HepG2 (cell line): ENCODE measurements around the gene CSRP3. TPM values are rescaled to one million over a fixed set of nuclear protein-coding genes. Genes with fewer than 3 reads are reported as not detected.

ENCODE experiments used
- ATAC-seq: fragments of 200-7000 bp; cut with Tn5 transposase; 3 replicates; pipeline ENCODE4 v1.9.1; 2020; ENCODE audit warnings: mild to moderate bottlenecking, moderate library complexity
- BruUV-seq: library from RNA; stranded (reverse); fragments of 400-500 nt; replicated peaks from 2 replicates; lab custom pipeline; 2021; lab: Mats Ljungman, UMichigan
- CTCF ChIA-PET: fragments of 300-600 bp; formaldehyde crosslinking; extraction: SDS; loops from one replicate; lab custom pipeline; 2021; ENCODE audit warnings: low total read pairs, inconsistent platforms, low intra/inter-chr PET ratio; lab: Yijun Ruan, JAX
- POLR2A ChIA-PET: fragments of 350-600 bp; sonication (Branson Sonifier 250); formaldehyde crosslinking; loops from one replicate; lab custom pipeline; 2020; ENCODE audit warnings: antibody characterized with exemption, inconsistent platforms; lab: Yijun Ruan, JAX
- DNase-seq: peaks from one replicate; pipeline ENCODE4 v3.0.0-alpha.2; 2015; ENCODE audit warnings: low spot score
- FAIRE-seq: peaks from 3 replicates; lab custom pipeline; 2011; peaks lifted over from hg19 to GRCh38; lab: Jason Lieb, UNC
- H2AFZ ChIP-seq: one replicate; pipeline ENCODE4 v1.6.1; 2011; ENCODE audit warnings: low read length, inconsistent platforms
- H3K27ac ChIP-seq: fragments of 300-600 bp; 3 replicates; pipeline ENCODE4 v1.8.0; 2011; ENCODE audit warnings: mixed run types, mild to moderate bottlenecking, mixed read lengths, low read length, inconsistent platforms; ENCODE audit not compliant: insufficient read depth; ENCODE audit errors: extremely low read length
- H3K27me3 ChIP-seq, 2 experiments: fragments of 200-600 bp in 1 of 2; 2 replicates in 1 of 2; 3 replicates in 1 of 2; pipeline versions ENCODE4 v1.6.0 to v1.8.0; 2011; ENCODE audit warnings: low read length in 2 of 2, mild to moderate bottlenecking in 2 of 2, moderate library complexity in 2 of 2, inconsistent platforms in 1 of 2; ENCODE audit not compliant: insufficient read depth in 2 of 2, control insufficient read depth in 1 of 2
- H3K36me3 ChIP-seq, 2 experiments: fragments of 200-600 bp in 1 of 2; replicated peaks in 1 of 2; 2 replicates in 1 of 2; 3 replicates in 1 of 2; pipeline versions ENCODE4 v1.5.1 to v1.8.0; 2011; ENCODE audit warnings: low read length in 2 of 2, inconsistent platforms in 1 of 2; ENCODE audit not compliant: insufficient read depth in 2 of 2, control insufficient read depth in 1 of 2
- H3K4me1 ChIP-seq: 2 replicates; pipeline ENCODE4 v1.5.1; 2012; ENCODE audit warnings: low read length, inconsistent platforms; ENCODE audit not compliant: insufficient read depth
- H3K4me2 ChIP-seq: 2 replicates; pipeline ENCODE4 v1.6.0; 2011; ENCODE audit warnings: low read depth, low read length, inconsistent platforms
- H3K4me3 ChIP-seq, 3 experiments: fragments of 200-600 bp in 1 of 3; sonication (generic), shearing (Covaris generic) in 1 of 3; replicated peaks in 1 of 3; 2 replicates each; pipeline ENCODE4 v1.5.1; 2011 to 2016; ENCODE audit warnings: low read length in 3 of 3, inconsistent platforms in 2 of 3, low read depth in 2 of 3, mild to moderate bottlenecking in 2 of 3, control low read depth in 1 of 3, mixed read lengths in 1 of 3; ENCODE audit not compliant: insufficient read depth in 1 of 3
- H3K79me2 ChIP-seq: one replicate; pipeline ENCODE4 v1.6.1; 2011; ENCODE audit warnings: low read length, inconsistent platforms; ENCODE audit not compliant: insufficient read depth
- H3K9ac ChIP-seq: 2 replicates; pipeline ENCODE4 v1.6.0; 2011; ENCODE audit warnings: mild to moderate bottlenecking, low read depth, low read length, inconsistent platforms; ENCODE audit not compliant: insufficient read depth
- H3K9me3 ChIP-seq: 2 replicates; pipeline ENCODE4 v1.5.1; 2012; ENCODE audit warnings: mild to moderate bottlenecking, low read length
- H4K20me1 ChIP-seq: 2 replicates; pipeline ENCODE4 v1.6.0; 2011; ENCODE audit warnings: inconsistent platforms, mild to moderate bottlenecking, low read length, moderate library complexity; ENCODE audit not compliant: insufficient read depth
- CEBPB ChIP-seq: IDR thresholded peaks from 2 replicates; pipeline ENCODE4 v1.6.1; 2011; ENCODE audit warnings: low read depth, low read length, improper control_type of control experiment, borderline replicate concordance
- HDAC1 ChIP-seq: sonication (generic); formaldehyde crosslinking; IDR thresholded peaks from 2 replicates; pipeline ENCODE4 v1.5.1; 2020; ENCODE audit warnings: mild to moderate bottlenecking, missing genetic modification reagents
- HOXA9 ChIP-seq: sonication (generic); formaldehyde crosslinking; IDR thresholded peaks from 2 replicates; pipeline ENCODE4 v1.8.1; 2022; ENCODE audit warnings: missing genetic modification reagents, mild to moderate bottlenecking, moderate library complexity, borderline replicate concordance
- KDM6A ChIP-seq: IDR thresholded peaks from 2 replicates; pipeline ENCODE4 v1.6.1; 2016; ENCODE audit warnings: low read depth
- NFYC ChIP-seq: IDR thresholded peaks from 2 replicates; pipeline ENCODE4 v1.6.1; 2016; ENCODE audit warnings: missing genetic modification reagents, missing compliant biosample characterization
- SRSF9 ChIP-seq: fragments of 200-400 bp; formaldehyde crosslinking; IDR thresholded peaks from 2 replicates; pipeline ENCODE4 v1.6.1; 2018; ENCODE audit warnings: borderline replicate concordance, mild to moderate bottlenecking, low read depth, low read length; ENCODE audit not compliant: insufficient read depth, poor library complexity, severe bottlenecking
- ZGPAT ChIP-seq: IDR thresholded peaks from 2 replicates; pipeline ENCODE4 v1.6.1; 2016; ENCODE audit warnings: mild to moderate bottlenecking
- ZNF101 ChIP-seq: sonication (generic); formaldehyde crosslinking; IDR thresholded peaks from 2 replicates; pipeline ENCODE4 v1.4.0; 2020; ENCODE audit warnings: mild to moderate bottlenecking, low read depth, missing genetic modification reagents, borderline replicate concordance
- ZNF20 ChIP-seq: sonication (generic); formaldehyde crosslinking; IDR thresholded peaks from 2 replicates; pipeline ENCODE4 v1.4.0; 2020; ENCODE audit warnings: mild to moderate bottlenecking, moderate library complexity, missing genetic modification reagents
- ZSCAN20 ChIP-seq: sonication (generic); formaldehyde crosslinking; IDR thresholded peaks from 2 replicates; pipeline ENCODE4 v1.4.0; 2020; ENCODE audit warnings: missing genetic modification reagents, mild to moderate bottlenecking, borderline replicate concordance
- WGBS: methylation state at CpG from one replicate; pipeline ENCODE4 v1.1.6; 2017; ENCODE audit warnings: low lambda C conversion rate; 5-methylcytosine and 5-hydroxymethylcytosine counted together
- in situ Hi-C: cut with HindIII; loops from 2 replicates; pipeline ENCODE4 v1.10.0; 2017; ENCODE audit warnings: low pct_unique_long_range_greater_than_20kb; ENCODE audit not compliant: extremely low pct_ligation_motif_present
- intact Hi-C: fragments of 100-400 bp; cut with micrococcal nuclease; formaldehyde crosslinking; loops from one replicate; pipeline ENCODE4 v1.10.0; 2022; ENCODE audit not compliant: unreplicated experiment
- polyA plus RNA-seq, 8 experiments: library from polyadenylated mRNA; depleted of rRNA in 3 of 8; stranded (reverse) in 7 of 8; unstranded in 1 of 8; fragments of >200 nt; fragmentation: Illumina TruSeq in 4 of 8; extraction: Trizol in 4 of 8; gene quantifications; 2 replicates each; pipeline versions ENCODE4 v1.2.1 to v1.2.3, GENCODE V29; 2011 to 2016; ENCODE audit warnings: low read depth in 4 of 8, missing spikeins in 1 of 8, mixed read lengths in 1 of 8; ENCODE audit not compliant: insufficient read depth in 1 of 8
- total RNA-seq, 5 experiments: library from RNA; depleted of rRNA; stranded (reverse); fragments of >200 nt; fragmentation: Illumina TruSeq; extraction: Trizol; gene quantifications; 2 replicates each; pipeline ENCODE4 v1.2.3, GENCODE V29; 2016; ENCODE audit warnings: low read depth in 1 of 5
- TF ChIP-seq, protein P1 (sequence below): sonication (generic); formaldehyde crosslinking; conservative IDR thresholded peaks from 2 replicates; pipeline ENCODE4 v1.4.0; 2020; ENCODE audit warnings: missing genetic modification reagents
- TF ChIP-seq, protein P2 (sequence below): sonication (generic); formaldehyde crosslinking; IDR thresholded peaks from 2 replicates; pipeline ENCODE4 v1.8.1; 2023; ENCODE audit warnings: missing genetic modification reagents, mild to moderate bottlenecking, borderline replicate concordance

Gene CSRP3
- total and polyA plus RNA-seq, 2 of the 13 experiments (the other 11 are each of a cell fraction or from before 2014, with no cell fraction given): not detected

- BruUV-seq: no TSS peak
- DNase-seq (no peak), ATAC-seq (no peak), FAIRE-seq (no peak)
- Histone ChIP-seq H3K27ac (no peak overlapping the region), H3K9me3 (no peaks in the 10 kb centered on the region), H4K20me1 (no peaks in the 10 kb centered on the region), H3K4me3 (no peak overlapping the region), H3K36me3 (no peaks in the 10 kb centered on the region), H3K4me2 (no peak overlapping the region), H3K9ac (no peak overlapping the region), H3K79me2 (no peaks in the 10 kb centered on the region), H3K4me1 (no peaks in the 10 kb centered on the region), H3K27me3 (peaks cover 3 to 12% of the 10 kb centered on the region in 2 experiments; a peak in 3 of 5 replicates), H2AFZ (no peak overlapping the region)
- CTCF ChIA-PET: no interaction called here
- POLR2A ChIA-PET: no interaction called here
- intact Hi-C loops (no loop called here), in situ Hi-C loops (no loop called here)
- WGBS: 49% methylated on average over 2 of the region's 2 CpGs
- no peak for TF ChIP-seq HOXA9 (CRISPR knock-in tag)
- no peak for TF ChIP-seq ZNF20 (CRISPR knock-in tag)
- no peak for TF ChIP-seq HDAC1 (CRISPR knock-in tag)
- no peak for TF ChIP-seq NFYC (CRISPR knock-in tag)
Measured at GRCh38 chr11:19208181-19208580, 6.4 kb upstream of the CSRP3 start.

DNA sequence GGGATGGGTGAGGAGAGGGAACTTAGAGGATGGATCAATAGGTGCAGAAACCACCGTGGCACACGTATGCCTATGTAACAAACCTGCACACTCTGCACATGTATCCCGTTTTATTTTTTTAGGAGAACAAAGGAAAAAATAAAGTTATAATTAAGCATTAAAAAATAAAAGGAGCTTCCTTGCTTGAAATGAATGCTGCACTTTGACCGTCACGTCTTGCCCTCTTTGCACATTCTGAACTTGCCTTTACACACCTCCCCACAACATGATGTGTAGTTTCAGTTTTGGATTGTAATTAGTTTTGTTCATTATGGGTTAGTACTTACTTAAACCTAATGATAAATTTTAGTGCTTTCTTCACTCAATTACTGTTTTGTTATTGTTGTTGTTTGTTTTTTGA is 3.1 kb upstream of the CSRP3 start:
- FAIRE-seq: no peak
- CTCF ChIA-PET: no interaction called here
- Histone ChIP-seq H2AFZ (no peak overlapping the region), H3K4me1 (no peaks in the 10 kb centered on the region), H3K9me3 (no peaks in the 10 kb centered on the region)
- intact Hi-C loops: no loop called here
- TF ChIP-seq ZGPAT: no peak
- TF ChIP-seq SRSF9: no peak
- no peak for TF ChIP-seq KDM6A (CRISPR knock-in tag)
- TF ChIP-seq, protein P1, sequence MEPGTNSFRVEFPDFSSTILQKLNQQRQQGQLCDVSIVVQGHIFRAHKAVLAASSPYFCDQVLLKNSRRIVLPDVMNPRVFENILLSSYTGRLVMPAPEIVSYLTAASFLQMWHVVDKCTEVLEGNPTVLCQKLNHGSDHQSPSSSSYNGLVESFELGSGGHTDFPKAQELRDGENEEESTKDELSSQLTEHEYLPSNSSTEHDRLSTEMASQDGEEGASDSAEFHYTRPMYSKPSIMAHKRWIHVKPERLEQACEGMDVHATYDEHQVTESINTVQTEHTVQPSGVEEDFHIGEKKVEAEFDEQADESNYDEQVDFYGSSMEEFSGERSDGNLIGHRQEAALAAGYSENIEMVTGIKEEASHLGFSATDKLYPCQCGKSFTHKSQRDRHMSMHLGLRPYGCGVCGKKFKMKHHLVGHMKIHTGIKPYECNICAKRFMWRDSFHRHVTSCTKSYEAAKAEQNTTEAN (CRISPR knock-in tag): no peak
- TF ChIP-seq ZNF101 (CRISPR knock-in tag): no peak
- TF ChIP-seq, protein P2, sequence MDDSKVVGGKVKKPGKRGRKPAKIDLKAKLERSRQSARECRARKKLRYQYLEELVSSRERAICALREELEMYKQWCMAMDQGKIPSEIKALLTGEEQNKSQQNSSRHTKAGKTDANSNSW (CRISPR knock-in tag): no peak
- TF ChIP-seq ZSCAN20: no peak
- TF ChIP-seq CEBPB: no peak
- TF ChIP-seq, all 625 proteins: peak for 0
- POLR2A ChIA-PET: no interaction called here
- no peak for ATAC-seq
- Histone ChIP-seq H3K36me3 (no peaks in the 10 kb centered on the region), H4K20me1 (no peaks in the 10 kb centered on the region), H3K27me3 (peaks cover 3 to 18% of the 10 kb centered on the region in 2 experiments; a peak in 3 of 5 replicates), H3K9ac (no peak overlapping the region), H3K4me2 (no peak overlapping the region), H3K4me3 (no peak overlapping the region), H3K27ac (no peak overlapping the region), H3K79me2 (no peaks in the 10 kb centered on the region)
- in situ Hi-C loops: no loop called here
- WGBS: 27% methylated on average over 5 of the region's 5 CpGs
- no peak for DNase-seq
- BruUV-seq: no TSS peak
